HG02973 (cell line): ENCODE data around the gene KCNQ1.

ENCODE experiments used
- ATAC-seq: cut with Tn5 transposase; IDR thresholded peaks from one replicate; pipeline ENCODE4 v1.9.1; 2021; ENCODE audit warnings: moderate library complexity; ENCODE audit not compliant: unreplicated experiment

KCNQ1 gene

GRCh38 chr11:2459796-2460531, 15.2 kb downstream of the KCNQ1 start:
- ATAC-seq = no peak

- ATAC-seq = no peak
These were observed 15.9 kb downstream of the KCNQ1 start for GRCh38 chr11:2460540-2461252.

GRCh38 chr11:2461253-2461955, 16.6 kb downstream of the KCNQ1 start:
- no peak for ATAC-seq

GRCh38 chr11:2461956-2462542, 17.2 kb downstream of the KCNQ1 start:
- no peak for ATAC-seq

- ATAC-seq = no peak
These were observed 17.8 kb downstream of the KCNQ1 start for GRCh38 chr11:2462543-2462985.

- ATAC-seq = no peak
These were observed 18.4 kb downstream of the KCNQ1 start for GRCh38 chr11:2462986-2463765.

- ATAC-seq = no peak
These were observed 19.0 kb downstream of the KCNQ1 start for GRCh38 chr11:2463766-2464277.

- ATAC-seq = no peak
These were observed 19.8 kb downstream of the KCNQ1 start for GRCh38 chr11:2464451-2465165.

- ATAC-seq = no peak
These were observed 20.6 kb downstream of the KCNQ1 start for GRCh38 chr11:2465202-2466068.

GRCh38 chr11:2466069-2466801, 21.4 kb downstream of the KCNQ1 start:
- no peak for ATAC-seq

- ATAC-seq = no peak
These were observed 22.3 kb downstream of the KCNQ1 start for GRCh38 chr11:2466869-2467694.

- no peak for ATAC-seq
These were observed 22.9 kb downstream of the KCNQ1 start for GRCh38 chr11:2467695-2468055.

GRCh38 chr11:2468363-2469235, 23.8 kb downstream of the KCNQ1 start:
- no peak for ATAC-seq

GRCh38 chr11:2470495-2470894, 25.7 kb downstream of the KCNQ1 start:
- no peak for ATAC-seq

- no peak for ATAC-seq
These were observed 26.4 kb downstream of the KCNQ1 start for GRCh38 chr11:2471048-2471803.

- no peak for ATAC-seq
These were observed 26.9 kb downstream of the KCNQ1 start for GRCh38 chr11:2471804-2472096.
